NCI-H460 (cell line): Measurements from ENCODE around the gene ANO9. TPM values are rescaled to one million over a fixed set of nuclear protein-coding genes. Genes with fewer than 3 reads are reported as not detected.
"Not testable (repeated sequence)": the region's sequence is repeated elsewhere in the genome, so short reads cannot be mapped to it uniquely, and the experiment has no call there.

Source experiments
- DNase-seq: peaks from one replicate; pipeline ENCODE4 v3.0.0-alpha.2; 2016; ENCODE audit warnings: low read depth; ENCODE audit errors: extremely low read depth
- total RNA-seq: library from RNA; depleted of rRNA; stranded (reverse); fragments of >200 nt; shearing (Covaris generic); gene quantifications from 2 replicates; pipeline ENCODE4 v1.2.3, GENCODE V29; 2014

The ANO9 gene
- total RNA-seq, 1 experiment from 2014 or later, result 0.12 TPM

- DNase-seq, result no peak
Observed at GRCh38 chr11:405323-405953, 36.4 kb downstream of the ANO9 start.

GRCh38 chr11:404551-405264 lies 37.1 kb downstream of the ANO9 start:
- DNase-seq, result no peak

DNA sequence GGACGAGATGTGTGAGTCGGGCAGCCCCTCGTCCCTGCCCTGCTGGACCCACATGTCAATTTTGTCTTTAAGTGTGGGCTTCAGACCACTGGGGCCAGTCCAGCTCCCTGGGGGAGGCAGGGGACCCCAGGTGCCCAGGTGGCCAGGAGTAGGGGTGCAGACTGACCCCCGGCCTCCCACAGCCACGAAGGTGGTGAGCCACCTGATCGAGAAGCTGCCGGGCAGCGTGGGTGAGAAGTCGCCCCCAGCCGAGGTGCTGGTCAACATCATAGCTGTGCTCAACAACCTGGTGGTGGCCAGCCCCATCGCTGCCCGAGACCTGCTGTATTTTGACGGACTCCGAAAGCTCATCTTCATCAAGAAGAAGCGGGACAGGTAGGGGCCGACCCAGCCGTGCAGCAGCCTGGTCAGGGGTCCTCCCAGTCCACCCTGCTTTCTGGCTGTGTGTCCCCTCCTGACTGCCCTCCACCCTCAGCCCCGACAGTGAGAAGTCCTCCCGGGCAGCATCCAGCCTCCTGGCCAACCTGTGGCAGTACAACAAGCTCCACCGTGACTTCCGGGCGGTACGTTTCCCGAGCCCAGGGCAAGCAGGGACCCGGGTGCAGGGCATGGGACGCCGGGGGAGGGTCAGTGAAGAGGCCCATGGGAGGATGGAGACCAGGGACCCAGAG lies 37.9 kb downstream of the ANO9 start:
- DNase-seq, result no peak

DNA sequence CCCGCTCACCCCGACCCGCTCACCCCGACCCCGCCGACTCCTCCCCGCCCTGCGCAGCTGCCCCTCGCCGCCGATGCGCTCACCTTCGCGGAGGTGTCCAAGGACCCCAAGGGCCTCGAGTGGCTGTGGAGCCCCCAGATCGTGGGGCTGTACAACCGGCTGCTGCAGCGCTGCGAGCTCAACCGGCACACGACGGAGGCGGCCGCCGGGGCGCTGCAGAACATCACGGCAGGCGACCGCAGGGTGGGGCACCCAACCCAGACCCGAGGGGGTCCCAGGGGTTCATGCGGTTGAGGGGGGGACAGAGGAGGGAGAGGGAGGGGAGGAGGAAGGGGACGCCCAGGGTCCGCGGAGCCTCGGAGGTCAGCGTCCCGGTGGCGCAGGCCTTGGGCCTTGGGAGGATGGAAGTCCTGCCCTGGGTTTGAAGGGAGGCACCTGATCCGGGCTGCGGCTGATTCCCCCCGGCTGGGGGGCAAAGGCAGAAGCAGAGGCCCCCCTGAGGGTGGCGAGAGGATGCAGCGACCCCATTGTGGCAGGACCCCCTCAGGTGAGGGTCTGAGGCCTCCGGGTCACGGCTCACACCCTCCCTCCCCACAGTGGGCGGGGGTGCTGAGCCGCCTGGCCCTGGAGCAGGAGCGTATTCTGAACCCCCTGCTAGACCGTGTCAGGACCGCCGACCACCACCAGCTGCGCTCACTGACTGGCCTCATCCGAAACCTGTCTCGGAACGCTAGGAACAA lies 38.6 kb downstream of the ANO9 start:
- DNase-seq, result no peak

- not testable (repeated sequence) for DNase-seq
Observed at GRCh38 chr11:401196-401595, 40.6 kb downstream of the ANO9 start.

DNA sequence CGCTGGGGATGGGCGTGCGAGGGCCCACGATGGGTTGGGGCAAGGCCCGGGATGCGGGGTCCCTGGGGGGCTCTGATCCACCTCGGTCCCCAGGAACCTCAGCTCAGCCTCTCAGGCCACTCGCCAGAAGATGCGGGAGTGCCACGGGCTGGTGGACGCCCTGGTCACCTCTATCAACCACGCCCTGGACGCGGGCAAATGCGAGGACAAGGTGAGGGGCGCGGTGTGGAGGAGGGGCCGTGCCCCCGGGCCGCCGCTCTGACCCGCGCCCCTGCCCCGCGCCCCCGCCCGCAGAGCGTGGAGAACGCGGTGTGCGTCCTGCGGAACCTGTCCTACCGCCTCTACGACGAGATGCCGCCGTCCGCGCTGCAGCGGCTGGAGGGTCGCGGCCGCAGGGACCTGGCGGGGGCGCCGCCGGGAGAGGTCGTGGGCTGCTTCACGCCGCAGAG lies 41.5 kb downstream of the ANO9 start:
- DNase-seq, result no peak

DNA sequence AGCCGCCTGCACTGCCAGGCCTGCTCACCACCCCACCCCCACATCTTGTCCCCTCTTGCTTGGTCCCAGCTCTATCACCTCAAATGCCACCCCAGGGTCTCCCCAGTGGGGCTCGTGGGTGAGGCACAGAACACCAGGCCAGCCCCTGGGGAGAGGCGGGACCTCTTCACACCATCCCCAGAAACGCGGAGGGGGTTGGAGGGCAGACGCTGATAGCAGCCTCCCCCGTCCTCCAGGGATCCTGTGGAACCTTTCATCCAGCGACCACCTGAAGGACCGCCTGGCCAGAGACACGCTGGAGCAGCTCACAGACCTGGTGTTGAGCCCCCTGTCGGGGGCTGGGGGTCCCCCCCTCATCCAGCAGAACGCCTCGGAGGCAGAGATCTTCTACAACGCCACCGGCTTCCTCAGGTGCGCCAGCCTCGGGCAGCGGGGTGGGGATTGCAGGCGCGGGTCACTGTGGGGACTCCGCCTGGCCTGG lies 42.0 kb downstream of the ANO9 start:
- no peak for DNase-seq

DNA sequence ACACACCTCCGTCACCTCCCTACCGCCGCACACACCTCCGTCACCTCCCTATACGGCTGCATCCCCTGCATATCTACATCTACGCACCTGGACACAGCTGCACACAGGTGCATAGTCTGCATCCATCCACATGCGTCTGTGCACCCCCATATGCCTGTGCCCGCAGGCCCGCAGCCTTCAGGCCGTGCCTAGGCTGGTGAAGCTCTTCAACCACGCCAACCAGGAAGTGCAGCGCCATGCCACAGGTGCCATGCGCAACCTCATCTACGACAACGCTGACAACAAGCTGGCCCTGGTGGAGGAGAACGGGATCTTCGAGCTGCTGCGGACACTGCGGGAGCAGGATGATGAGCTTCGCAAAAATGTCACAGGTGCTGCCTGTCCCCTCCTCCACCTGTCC lies 43.0 kb downstream of the ANO9 start:
- no peak for DNase-seq

DNA sequence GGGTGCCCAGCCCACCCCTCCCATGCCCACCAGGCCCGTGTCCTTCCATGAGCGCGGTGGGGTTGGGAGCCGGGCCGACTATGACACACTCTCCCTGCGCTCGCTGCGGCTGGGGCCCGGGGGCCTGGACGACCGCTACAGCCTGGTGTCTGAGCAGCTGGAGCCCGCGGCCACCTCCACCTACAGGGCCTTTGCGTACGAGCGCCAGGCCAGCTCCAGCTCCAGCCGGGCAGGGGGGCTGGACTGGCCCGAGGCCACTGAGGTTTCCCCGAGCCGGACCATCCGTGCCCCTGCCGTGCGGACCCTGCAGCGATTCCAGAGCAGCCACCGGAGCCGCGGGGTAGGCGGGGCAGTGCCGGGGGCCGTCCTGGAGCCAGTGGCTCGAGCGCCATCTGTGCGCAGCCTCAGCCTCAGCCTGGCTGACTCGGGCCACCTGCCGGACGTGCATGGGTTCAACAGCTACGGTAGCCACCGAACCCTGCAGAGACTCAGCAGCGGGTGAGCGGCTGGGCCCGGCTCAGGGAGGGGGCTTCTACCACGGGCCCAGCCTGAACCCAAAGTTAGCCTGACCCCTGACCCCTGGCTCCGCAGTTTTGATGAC lies 44.8 kb downstream of the ANO9 start:
- no peak for DNase-seq

DNA sequence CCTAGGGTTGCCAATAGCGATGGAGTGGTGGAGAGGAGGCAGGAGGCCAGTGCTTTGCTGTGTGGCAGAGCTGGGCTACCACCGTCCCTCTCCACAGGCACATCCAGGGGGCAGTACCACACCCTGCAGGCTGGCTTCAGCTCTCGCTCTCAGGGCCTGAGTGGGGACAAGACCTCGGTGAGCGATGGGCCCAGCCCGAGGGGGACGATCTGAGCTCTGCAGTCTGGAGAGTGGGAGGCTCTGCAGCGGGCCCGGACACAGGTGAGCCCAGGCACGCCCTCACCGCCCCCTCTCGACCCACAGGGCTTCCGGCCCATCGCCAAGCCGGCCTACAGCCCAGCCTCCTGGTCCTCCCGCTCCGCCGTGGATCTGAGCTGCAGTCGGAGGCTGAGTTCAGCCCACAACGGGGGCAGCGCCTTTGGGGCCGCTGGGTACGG lies 45.3 kb downstream of the ANO9 start:
- DNase-seq, result no peak

DNA sequence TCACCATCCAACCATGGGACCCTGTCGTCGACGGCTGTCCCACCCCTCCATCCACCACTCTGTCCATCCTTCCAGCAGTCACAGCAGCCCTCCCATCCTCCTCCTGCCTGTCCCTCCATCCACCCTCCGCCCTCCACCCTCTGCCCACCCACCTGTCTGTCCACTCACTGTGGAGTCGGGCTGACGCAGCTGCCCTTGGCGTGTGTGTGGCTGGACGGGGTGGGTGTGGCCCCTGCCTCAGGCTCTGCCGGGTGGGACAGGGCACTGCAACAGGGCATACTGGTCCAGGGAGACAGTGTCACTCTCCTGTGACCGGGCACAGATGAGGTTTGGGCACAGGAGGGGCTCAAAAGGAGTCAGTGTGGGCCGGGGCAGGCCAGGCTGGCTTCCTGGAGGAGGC lies 45.9 kb downstream of the ANO9 start:
- no peak for DNase-seq

DNA sequence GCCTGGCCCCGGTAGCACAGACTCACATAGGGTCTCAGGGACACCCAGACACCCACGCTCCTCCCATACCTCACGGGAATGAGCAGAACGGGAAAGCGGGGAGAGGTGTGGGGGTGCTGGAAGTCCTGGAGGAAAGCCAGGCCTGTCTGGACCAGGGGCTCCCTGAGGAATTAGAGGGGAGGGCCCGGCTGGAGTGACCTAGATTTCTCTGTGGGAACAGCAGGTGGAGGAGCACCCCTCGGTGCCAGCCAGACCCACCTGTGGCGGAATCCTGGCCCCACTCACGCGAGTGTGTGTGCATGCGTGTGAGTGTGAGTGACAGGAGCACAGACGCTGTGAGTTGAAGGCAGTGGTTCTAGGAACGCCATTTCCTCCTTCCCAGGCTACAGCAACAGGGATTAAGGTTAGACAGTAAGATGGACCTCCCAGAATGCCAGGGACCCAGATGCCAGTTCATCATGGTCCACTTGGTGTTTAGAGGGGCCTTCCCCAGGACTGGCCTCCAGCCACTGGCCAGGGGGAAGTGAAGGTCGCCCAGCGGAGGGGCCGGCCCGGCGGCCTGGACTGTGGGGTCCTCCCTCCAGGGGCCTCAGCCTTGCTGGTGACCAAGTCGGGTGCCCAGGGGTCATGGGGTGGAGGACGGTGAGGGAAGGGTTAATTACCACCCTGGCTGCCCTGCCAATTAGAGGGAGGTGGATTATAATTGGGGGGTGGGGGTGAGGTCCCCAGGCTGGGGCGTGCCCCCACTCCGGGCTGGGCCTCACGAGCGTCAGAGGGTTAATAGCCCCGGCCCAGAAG lies 46.8 kb downstream of the ANO9 start:
- DNase-seq, result no peak

DNA sequence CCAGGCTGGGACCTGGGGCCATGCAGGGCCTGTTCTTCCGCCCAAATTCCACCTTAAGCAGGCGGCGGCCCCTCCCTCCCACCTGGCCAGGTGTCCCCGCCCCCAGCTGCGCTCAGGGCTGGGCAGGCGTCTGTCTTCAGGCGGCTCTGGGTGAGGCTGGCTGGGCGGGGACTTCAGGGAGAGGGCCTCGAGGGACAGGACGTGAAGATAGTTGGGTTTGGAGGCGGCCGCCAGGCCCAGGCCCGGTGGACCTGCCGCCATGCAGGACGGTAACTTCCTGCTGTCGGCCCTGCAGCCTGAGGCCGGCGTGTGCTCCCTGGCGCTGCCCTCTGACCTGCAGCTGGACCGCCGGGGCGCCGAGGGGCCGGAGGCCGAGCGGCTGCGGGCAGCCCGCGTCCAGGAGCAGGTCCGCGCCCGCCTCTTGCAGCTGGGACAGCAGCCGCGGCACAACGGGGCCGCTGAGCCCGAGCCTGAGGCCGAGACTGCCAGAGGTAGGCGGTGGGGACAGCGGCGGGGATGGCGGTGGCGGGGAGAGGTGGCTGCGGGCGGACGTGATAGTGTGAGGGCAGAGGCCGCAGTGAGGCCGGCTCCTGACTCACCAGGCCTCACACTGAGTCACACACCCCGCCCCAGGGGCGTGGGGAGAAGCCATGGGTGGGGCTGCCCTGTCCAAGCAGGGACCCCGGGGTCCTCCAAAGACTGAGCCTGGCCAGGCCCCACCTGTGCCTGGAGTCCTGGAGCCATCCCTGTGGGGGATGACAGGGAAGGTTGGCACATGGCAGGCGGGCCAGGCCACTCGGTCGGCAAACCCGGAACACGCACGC lies 47.6 kb downstream of the ANO9 start, which contains the start of gene PKP3:
Gene PKP3, plus strand, starts transcription at position 176 of the 824 bp plus-strand sequence. Its CDS starts 84 bp downstream, at position 260.
- DNase-seq, result peak; percentile 64

GRCh38 chr11:393219-394033 lies 48.4 kb downstream of the ANO9 start:
- DNase-seq, result peak; percentile 77

- no peak for DNase-seq
Observed at GRCh38 chr11:392102-392777, 49.6 kb downstream of the ANO9 start.

GRCh38 chr11:391117-392017 lies 50.4 kb downstream of the ANO9 start:
- DNase-seq, result no peak
